ENCODE data around the gene CBFB. TPM values are rescaled to one million over a fixed set of nuclear protein-coding genes. Genes with fewer than 3 reads are reported as not detected.

CBFB gene
- total and polyA plus RNA-seq, 7 donors = 9.6 to 28.0 (median 21.3) TPM

DNA sequence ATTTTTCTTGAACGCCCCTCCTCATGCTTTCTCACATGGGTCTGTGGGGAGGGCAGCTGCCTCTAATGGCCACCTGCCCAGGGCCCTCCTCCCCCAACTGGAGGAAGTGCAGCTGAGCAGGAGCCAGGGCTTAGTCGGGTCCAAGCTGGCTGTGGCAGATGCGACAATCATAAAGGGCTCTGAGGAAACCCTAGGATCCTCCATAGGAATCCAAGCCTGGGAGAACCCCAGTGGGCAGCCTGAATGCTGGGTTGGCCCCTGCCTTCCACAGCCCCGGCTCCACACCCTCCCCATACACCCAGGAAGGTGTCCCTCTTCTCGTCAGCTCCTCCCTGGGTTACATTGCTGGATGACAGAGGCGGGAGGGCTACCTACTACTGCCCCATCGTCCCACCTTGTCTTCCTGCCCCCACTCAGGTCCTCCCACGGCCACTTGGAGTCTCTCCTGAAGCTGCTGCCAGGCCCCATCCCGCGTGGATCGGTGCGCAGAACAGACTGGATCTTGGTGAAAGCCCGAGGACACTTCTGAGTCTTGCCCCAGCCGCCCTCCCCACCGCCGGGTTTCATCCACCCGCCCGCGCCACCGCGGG is 15.6 kb upstream of the CBFB start:
- 7 to 11% methylated on average over 21 of the region's 21 CpGs for WGBS, 2 donors
- Histone ChIP-seq H3K36me3 (no peaks in the 10 kb centered on the region), H3K9me3 (no peaks in the 10 kb centered on the region), H3K4me1 (peaks cover 0 to 16% (median 14%) of the 10 kb centered on the region in 4 donors), H3K27me3 (peaks cover 0 to 14% (median 0%) of the 10 kb centered on the region in 3 donors), H3K4me3 (peak overlapping the region; percentile 24 to 59 (median 52)), H3K27ac (peak overlapping the region; percentile 30 to 56 (median 41))
- TF ChIP-seq, protein P1, sequence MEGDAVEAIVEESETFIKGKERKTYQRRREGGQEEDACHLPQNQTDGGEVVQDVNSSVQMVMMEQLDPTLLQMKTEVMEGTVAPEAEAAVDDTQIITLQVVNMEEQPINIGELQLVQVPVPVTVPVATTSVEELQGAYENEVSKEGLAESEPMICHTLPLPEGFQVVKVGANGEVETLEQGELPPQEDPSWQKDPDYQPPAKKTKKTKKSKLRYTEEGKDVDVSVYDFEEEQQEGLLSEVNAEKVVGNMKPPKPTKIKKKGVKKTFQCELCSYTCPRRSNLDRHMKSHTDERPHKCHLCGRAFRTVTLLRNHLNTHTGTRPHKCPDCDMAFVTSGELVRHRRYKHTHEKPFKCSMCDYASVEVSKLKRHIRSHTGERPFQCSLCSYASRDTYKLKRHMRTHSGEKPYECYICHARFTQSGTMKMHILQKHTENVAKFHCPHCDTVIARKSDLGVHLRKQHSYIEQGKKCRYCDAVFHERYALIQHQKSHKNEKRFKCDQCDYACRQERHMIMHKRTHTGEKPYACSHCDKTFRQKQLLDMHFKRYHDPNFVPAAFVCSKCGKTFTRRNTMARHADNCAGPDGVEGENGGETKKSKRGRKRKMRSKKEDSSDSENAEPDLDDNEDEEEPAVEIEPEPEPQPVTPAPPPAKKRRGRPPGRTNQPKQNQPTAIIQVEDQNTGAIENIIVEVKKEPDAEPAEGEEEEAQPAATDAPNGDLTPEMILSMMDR (IDR thresholded peaks at IDR 0.05) = no peak
- TF ChIP-seq POLR2A (IDR thresholded peaks at IDR 0.05) = no peak
- DNase-seq = no peak
- intact Hi-C loops (cut with DNase I) = no loop called here

DNA sequence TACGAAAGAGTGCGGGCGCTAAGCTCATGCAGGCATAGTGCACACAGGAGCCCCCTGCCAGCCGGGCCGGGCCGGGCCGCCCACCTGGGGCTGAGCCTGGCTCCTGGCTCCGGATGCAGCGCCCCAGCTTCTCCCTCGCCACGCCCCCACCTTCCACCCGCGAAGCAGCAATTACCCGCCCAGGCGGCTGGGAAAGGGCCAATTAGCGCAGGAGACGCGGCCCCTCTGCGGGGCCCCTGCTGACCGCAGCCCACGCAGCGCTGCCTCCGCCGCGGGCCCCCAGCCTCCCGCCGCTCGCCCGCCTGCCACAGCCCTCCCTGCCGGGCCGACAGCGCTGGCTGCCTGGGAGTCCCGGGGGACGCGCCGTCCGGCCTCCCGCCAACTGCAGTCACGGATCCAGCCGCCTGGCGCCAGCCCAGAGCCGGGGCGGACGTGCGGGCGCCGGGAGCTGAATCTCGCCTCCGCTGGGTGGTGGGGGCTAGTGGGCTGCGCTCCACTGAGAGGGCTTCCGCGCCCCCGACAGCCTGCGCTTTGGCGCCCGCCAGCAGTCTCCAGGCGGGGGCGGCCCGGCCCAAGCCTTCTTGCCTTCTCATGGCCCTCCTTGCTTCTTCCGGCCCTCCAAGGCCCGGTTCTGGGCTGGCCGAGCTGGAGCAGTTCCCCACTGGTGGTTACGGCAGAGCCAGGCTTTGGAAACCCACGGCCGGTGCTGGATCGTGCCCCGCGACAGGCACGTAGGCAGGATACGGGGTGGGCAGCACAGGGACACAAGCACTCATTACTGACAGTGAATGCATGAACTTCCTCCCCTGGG is 14.9 kb upstream of the CBFB start:
- intact Hi-C loops (cut with DNase I) = no loop called here
- Histone ChIP-seq H3K36me3 (no peaks in the 10 kb centered on the region), H3K4me3 (peak overlapping the region; percentile 24 to 59 (median 52)), H3K27me3 (peaks cover 0 to 14% (median 0%) of the 10 kb centered on the region in 3 donors), H3K4me1 (peaks cover 0 to 16% (median 14%) of the 10 kb centered on the region in 4 donors), H3K27ac (peak overlapping the region; percentile 30 to 56 (median 41)), H3K9me3 (no peaks in the 10 kb centered on the region)
- WGBS, 2 donors = 2 to 3% methylated on average over 70 of the region's 70 CpGs
- peak; percentile 87 for DNase-seq
- TF ChIP-seq, protein P1 (IDR thresholded peaks at IDR 0.05) = peak in 1 of 4 experiments; percentile 6
- TF ChIP-seq EP300 (IDR thresholded peaks at IDR 0.05) (no peak), POLR2AphosphoS5 (IDR thresholded peaks at IDR 0.05) (peak in 1 of 4 donors; percentile 19), POLR2A (IDR thresholded peaks at IDR 0.05) (no peak)

DNA sequence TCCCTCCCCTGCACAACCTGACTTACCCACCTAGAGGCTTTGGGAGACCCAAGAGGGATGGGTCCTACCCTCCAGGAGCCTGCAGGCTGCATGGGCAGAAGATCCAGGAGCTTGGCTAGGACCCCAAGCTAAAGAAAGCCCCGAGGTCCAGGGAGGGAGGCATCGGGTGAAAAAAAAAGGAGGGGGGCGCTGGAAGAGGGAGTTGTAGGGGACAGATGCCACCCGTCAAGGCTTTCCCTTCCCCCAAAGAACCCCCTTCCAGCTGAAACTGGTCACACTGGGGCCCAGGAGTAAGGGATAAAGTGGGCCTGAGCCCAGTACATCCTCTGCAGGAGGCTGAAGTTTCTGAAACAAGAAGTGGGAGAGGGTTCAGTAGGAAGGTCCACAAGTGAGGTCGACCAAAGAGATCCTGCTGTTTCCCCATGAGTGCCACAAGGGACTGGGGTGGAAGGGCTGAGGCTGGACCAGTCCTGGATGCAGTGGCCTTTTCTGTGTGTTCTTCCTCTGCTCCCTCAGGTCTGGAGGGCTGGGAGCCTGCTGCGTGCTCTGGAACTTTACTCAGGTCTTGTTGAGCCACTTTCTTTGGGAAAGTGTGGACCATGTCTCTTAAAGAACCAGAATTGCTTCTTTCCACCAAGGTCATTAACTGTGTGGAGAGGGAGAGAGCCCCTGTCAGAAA is 14.2 kb upstream of the CBFB start:
- intact Hi-C loops (cut with DNase I) = no loop called here
- Histone ChIP-seq H3K27me3 (peaks cover 0 to 14% (median 0%) of the 10 kb centered on the region in 3 donors), H3K9me3 (no peaks in the 10 kb centered on the region), H3K4me3 (peak overlapping the region in 3 of 4 donors; percentile 48 to 59 (median 57)), H3K4me1 (peaks cover 0 to 16% (median 14%) of the 10 kb centered on the region in 4 donors), H3K36me3 (no peaks in the 10 kb centered on the region), H3K27ac (peak overlapping the region in 2 of 4 donors; percentile 31 to 51)
- DNase-seq = peak; percentile 37
- TF ChIP-seq EP300 (IDR thresholded peaks at IDR 0.05) (no peak), POLR2A (IDR thresholded peaks at IDR 0.05) (no peak), POLR2AphosphoS5 (IDR thresholded peaks at IDR 0.05) (no peak)
- TF ChIP-seq, protein P1 (IDR thresholded peaks at IDR 0.05) = no peak
- WGBS, 2 donors = 61 to 62% methylated on average over 6 of the region's 6 CpGs

DNA sequence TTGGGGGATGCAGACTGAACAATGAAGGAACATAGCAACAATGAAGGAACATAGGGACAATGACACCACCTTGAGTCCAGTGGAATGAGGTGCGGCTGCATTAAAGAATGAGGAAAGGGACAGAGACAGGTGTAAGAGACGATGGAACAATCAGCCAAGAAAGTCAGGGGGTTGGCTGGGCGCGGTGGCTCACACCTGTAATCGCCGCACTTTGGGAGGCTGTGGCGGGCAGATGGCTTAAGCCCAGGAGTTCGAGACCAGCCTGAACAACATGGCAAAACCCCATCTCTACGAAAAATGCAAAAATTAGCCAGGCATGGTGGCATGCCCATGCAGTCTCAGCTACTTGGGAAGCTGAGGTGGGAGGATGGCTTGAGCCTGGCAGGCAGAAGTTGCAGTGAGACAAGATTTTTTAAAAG is 13.6 kb upstream of the CBFB start:
- Histone ChIP-seq H3K4me1 (peaks cover 0 to 16% (median 14%) of the 10 kb centered on the region in 4 donors), H3K27ac (no peak overlapping the region), H3K4me3 (no peak overlapping the region), H3K36me3 (no peaks in the 10 kb centered on the region), H3K27me3 (peaks cover 0 to 14% (median 0%) of the 10 kb centered on the region in 3 donors), H3K9me3 (no peaks in the 10 kb centered on the region)
- intact Hi-C loops (cut with DNase I) = no loop called here
- peak; percentile 24 for DNase-seq
- 25 to 79% methylated on average over 9 of the region's 9 CpGs for WGBS, 2 donors
- TF ChIP-seq POLR2AphosphoS5 (IDR thresholded peaks at IDR 0.05) = no peak
- no peak for TF ChIP-seq POLR2A (IDR thresholded peaks at IDR 0.05)
- TF ChIP-seq, protein P1 (IDR thresholded peaks at IDR 0.05) = no peak
- no peak for TF ChIP-seq EP300 (IDR thresholded peaks at IDR 0.05)
